Prostate gland (tissue), 2 donors: ENCODE results near the gene PLA2G3. TPM values are rescaled to one million over a fixed set of nuclear protein-coding genes. Genes with fewer than 3 reads are reported as not detected.
A peak's percentile ranks its signal among the peaks of the same experiment; 100 is the strongest.
"Not testable (repeated sequence)": the region's sequence is repeated elsewhere in the genome, so short reads cannot be mapped to it uniquely, and the experiment has no call there.

Experiments used
- DNase-seq: peaks from one replicate; pipeline ENCODE4 v3.0.0-alpha.2; 2019; ENCODE audit warnings: low spot score
- H3K27ac ChIP-seq, 2 donors: fragments of 200-600 bp; sonication (generic); 2 replicates each; pipeline ENCODE4 v1.5.1; 2017 to 2019
- H3K27me3 ChIP-seq: fragments of 200-600 bp; sonication (generic); replicated peaks from 2 replicates; pipeline ENCODE4 v1.5.1; 2019; ENCODE audit not compliant: insufficient read depth
- H3K36me3 ChIP-seq, 2 donors: fragments of 200-600 bp; sonication (generic); 1 replicate in 1 of 2; 2 replicates in 1 of 2; pipeline versions ENCODE4 v1.5.1 to v1.8.1; 2017 to 2019
- H3K4me1 ChIP-seq: fragments of 200-600 bp; sonication (generic); replicated peaks from 2 replicates; pipeline ENCODE4 v1.5.1; 2019
- H3K4me3 ChIP-seq, 2 donors: fragments of 200-600 bp; sonication (generic); 2 replicates each; pipeline ENCODE4 v1.5.1; 2017 to 2019
- H3K9me3 ChIP-seq: fragments of 200-600 bp; sonication (generic); 2 replicates; pipeline ENCODE4 v1.5.1; 2017
- CTCF ChIP-seq, 4 experiments: fragments of 200-600 bp in 2 of 4; fragments of 450-650 bp in 2 of 4; sonication (generic) in 2 of 4; IDR thresholded peaks; 1 replicate in 3 of 4; 2 replicates in 1 of 4; pipeline ENCODE4 v1.5.1; 2016 to 2019; ENCODE audit warnings: antibody characterized with exemption in 4 of 4, mild to moderate bottlenecking in 2 of 4, moderate library complexity in 2 of 4
- POLR2A ChIP-seq: fragments of 450-650 bp; IDR thresholded peaks from one replicate; pipeline ENCODE4 v1.6.1; 2016; ENCODE audit warnings: antibody characterized with exemption, mild to moderate bottlenecking
- POLR2AphosphoS5 ChIP-seq: sonication (generic); formaldehyde crosslinking; IDR thresholded peaks from one replicate; pipeline ENCODE4 v1.6.1; 2017; ENCODE audit warnings: antibody characterized with exemption
- WGBS: methylation state at CpG from one replicate; pipeline ENCODE4 v1.1.5; 2018; 5-methylcytosine and 5-hydroxymethylcytosine counted together
- intact Hi-C: fragments of 100-400 bp; cut with DNase I; formaldehyde crosslinking; loops from one replicate; pipeline ENCODE4 v1.14.2; 2022
- total RNA-seq, 2 donors: library from RNA; depleted of rRNA; stranded (reverse); fragments of >200 nt; gene quantifications; one replicate each; pipeline ENCODE4 v1.1.0, GENCODE V29; 2016

The PLA2G3 gene
- total RNA-seq, 2 donors from 2014 or later = 0.23 to 1.5 TPM

GRCh38 chr22:31097941-31098631 is 42.2 kb downstream of the PLA2G3 start:
- WGBS = 66% methylated on average over 10 of the region's 10 CpGs
- TF ChIP-seq CTCF (IDR thresholded peaks at IDR 0.05) (no peak), POLR2A (no peak), POLR2AphosphoS5 (no peak)
- H3K36me3 ChIP-seq = peaks cover 0 to 25% of the 10 kb centered on the region in 2 donors
- no peaks in the 10 kb centered on the region for H3K9me3 ChIP-seq
- no peaks in the 10 kb centered on the region for H3K27me3 ChIP-seq
- no peak overlapping the region for H3K4me3 ChIP-seq
- no peak for DNase-seq
- H3K27ac ChIP-seq = peak overlapping the region; percentile 25 to 26
- H3K4me1 ChIP-seq = no peaks in the 10 kb centered on the region
- intact Hi-C loops = no loop called here

- intact Hi-C loops = not testable (repeated sequence)
- H3K36me3 ChIP-seq = peaks cover 0 to 25% of the 10 kb centered on the region in 2 donors
- 93% methylated on average over 5 of the region's 5 CpGs for WGBS
These were observed 42.8 kb downstream of the PLA2G3 start for GRCh38 chr22:31097539-31097938.

GRCh38 chr22:31096657-31097279 is 43.5 kb downstream of the PLA2G3 start:
- Histone ChIP-seq H3K9me3 (no peaks in the 10 kb centered on the region), H3K27me3 (no peaks in the 10 kb centered on the region), H3K4me1 (no peaks in the 10 kb centered on the region), H3K36me3 (peaks cover 0 to 28% of the 10 kb centered on the region in 2 donors), H3K4me3 (no peak overlapping the region), H3K27ac (peak overlapping the region in 1 of 2 donors; percentile 9)
- intact Hi-C loops = no loop called here
- TF ChIP-seq POLR2A = no peak
- TF ChIP-seq CTCF (IDR thresholded peaks at IDR 0.05) = no peak
- no peak for TF ChIP-seq POLR2AphosphoS5
- DNase-seq = no peak
- 80% methylated on average over 27 of the region's 27 CpGs for whole genome bisulfite sequencing

More at GRCh38 chr22:31097539-31097938, 42.8 kb downstream of the PLA2G3 start:
- not testable (repeated sequence) for H3K4me3 ChIP-seq, H3K9me3 ChIP-seq, H3K27me3 ChIP-seq, H3K4me1 ChIP-seq, DNase-seq, H3K27ac ChIP-seq

- Histone ChIP-seq H3K4me3 (no peak overlapping the region), H3K4me1 (no peaks in the 10 kb centered on the region), H3K9me3 (no peaks in the 10 kb centered on the region), H3K27ac (peak overlapping the region in 1 of 2 donors; percentile 53), H3K36me3 (peaks cover 0 to 34% of the 10 kb centered on the region in 2 donors), H3K27me3 (no peaks in the 10 kb centered on the region)
- 90% methylated on average over 3 of the region's 3 CpGs for WGBS
- no peak for DNase-seq
- TF ChIP-seq POLR2AphosphoS5 (no peak), POLR2A (no peak), CTCF (IDR thresholded peaks at IDR 0.05) (no peak)
- intact Hi-C loops = no loop called here
These were observed 44.6 kb downstream of the PLA2G3 start for GRCh38 chr22:31095637-31096249.

GRCh38 chr22:31094741-31095140 is 45.6 kb downstream of the PLA2G3 start:
- Histone ChIP-seq H3K27ac (peak overlapping the region in 1 of 2 donors; percentile 53), H3K4me3 (no peak overlapping the region), H3K9me3 (no peaks in the 10 kb centered on the region), H3K36me3 (peaks cover 0 to 36% of the 10 kb centered on the region in 2 donors), H3K4me1 (no peaks in the 10 kb centered on the region), H3K27me3 (no peaks in the 10 kb centered on the region)
- TF ChIP-seq POLR2AphosphoS5 (no peak), POLR2A (no peak), CTCF (IDR thresholded peaks at IDR 0.05) (no peak)
- DNase-seq = no peak
- 73% methylated on average over 7 of the region's 7 CpGs for WGBS
- intact Hi-C loops = no loop called here
